ENCODE measurements around the gene RNF151.

Gene RNF151

GRCh38 chr16:1993731-1994131 lies 27.1 kb downstream of the RNF151 start:
- DNase-seq, result no peak

- no peak for DNase-seq
These were observed 31.1 kb downstream of the RNF151 start for GRCh38 chr16:1997494-1998359.

- no peak for DNase-seq
These were observed 31.7 kb downstream of the RNF151 start for GRCh38 chr16:1998360-1998835.

DNA sequence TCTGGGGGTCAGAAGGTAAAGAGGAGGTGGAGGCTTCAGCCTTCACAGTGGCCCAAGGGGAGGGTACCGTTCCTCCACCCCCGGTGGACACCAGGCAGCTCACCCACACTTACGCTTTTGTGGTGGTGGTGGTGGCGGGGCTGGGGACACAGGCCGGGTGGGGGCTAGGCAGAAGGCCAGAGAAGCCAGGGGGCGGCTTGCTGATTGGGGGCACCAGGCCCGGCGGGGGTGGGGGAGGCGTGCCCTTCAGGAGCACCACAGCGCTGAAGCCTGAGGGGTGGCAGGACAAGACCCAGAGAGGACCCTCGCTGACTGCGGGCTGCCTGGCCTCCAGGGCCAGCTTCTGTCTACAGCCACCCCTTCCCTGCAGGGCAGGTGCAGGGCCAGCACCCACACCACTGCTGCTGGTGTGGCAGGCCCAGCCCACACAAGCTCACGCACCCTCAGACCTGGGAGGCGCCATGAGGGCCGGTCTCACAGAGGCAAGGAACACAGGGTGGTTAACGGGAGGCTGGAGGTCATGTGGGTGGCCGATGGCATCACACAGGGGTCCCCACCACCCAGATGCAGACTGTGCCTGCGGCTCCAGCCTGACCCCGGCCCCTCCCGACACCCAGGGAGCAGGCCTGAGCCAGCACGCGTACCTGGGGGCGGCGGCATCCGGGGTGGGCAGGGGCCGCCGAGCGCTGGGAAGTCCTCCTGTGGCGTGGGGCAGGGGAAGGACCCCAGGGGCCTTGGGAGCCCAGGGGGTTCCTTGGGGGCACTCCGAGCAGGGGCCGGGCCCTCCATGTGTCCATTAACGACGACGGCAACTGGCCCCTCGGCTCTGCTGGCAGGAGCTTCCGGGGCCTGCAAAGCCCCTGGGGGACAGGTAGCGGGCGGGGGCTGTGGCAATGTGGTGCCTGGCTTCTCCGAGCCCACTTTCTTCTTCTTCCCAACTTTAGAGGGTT lies 32.5 kb downstream of the RNF151 start:
- DNase-seq, result no peak

DNA sequence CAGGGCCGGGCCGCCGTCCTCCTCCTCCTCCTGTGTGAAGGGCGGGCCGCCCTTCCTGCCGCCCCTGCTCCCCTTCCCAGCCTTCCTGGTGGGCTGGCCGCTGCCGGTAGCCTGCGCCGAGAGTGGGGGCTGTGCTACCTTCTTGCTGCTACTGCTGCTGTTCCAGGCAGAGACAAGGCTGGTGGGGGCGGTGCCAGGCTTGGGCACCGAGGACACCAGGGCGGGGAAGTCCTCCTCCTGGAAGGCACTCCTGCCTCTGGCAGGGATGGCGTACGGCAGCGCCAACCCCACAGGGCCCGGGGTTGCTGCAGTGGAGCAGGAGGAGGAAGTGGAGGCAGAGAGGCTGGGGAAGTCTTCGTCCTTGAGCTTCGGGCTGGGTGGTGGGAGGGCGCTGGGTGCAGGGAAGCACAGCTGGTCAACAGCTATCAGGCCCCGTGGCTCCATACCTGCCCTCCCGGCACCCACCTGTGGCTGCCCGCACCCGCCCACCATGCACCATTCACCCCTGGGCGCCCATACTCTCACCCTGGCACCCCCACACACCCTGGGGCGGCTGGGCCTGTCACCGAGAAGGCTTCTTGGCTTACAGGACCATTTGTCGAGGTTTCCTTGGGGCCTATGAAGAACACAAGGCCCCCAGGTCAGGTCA lies 33.3 kb downstream of the RNF151 start:
- no peak for DNase-seq

DNA sequence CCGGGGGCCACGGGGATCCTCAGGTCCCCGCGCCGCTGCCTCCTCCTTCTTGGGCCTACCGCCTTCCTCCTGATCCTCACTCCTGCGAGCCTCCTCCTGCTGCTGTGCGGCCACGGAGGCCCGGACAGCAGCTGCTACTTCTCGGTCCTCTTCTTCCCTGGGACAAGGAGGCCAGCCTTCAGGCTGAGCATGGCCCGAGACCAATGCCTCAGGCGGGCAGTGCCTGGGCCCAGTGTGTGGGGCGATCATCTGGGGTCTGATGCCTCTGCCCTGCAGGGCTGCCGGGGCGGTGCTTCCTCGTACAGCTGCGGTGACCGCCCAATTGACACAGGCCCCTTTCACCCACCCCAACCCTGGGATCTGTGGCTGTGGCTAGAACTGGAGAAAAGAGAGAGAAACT lies 34.4 kb downstream of the RNF151 start:
- DNase-seq, result no peak

DNA sequence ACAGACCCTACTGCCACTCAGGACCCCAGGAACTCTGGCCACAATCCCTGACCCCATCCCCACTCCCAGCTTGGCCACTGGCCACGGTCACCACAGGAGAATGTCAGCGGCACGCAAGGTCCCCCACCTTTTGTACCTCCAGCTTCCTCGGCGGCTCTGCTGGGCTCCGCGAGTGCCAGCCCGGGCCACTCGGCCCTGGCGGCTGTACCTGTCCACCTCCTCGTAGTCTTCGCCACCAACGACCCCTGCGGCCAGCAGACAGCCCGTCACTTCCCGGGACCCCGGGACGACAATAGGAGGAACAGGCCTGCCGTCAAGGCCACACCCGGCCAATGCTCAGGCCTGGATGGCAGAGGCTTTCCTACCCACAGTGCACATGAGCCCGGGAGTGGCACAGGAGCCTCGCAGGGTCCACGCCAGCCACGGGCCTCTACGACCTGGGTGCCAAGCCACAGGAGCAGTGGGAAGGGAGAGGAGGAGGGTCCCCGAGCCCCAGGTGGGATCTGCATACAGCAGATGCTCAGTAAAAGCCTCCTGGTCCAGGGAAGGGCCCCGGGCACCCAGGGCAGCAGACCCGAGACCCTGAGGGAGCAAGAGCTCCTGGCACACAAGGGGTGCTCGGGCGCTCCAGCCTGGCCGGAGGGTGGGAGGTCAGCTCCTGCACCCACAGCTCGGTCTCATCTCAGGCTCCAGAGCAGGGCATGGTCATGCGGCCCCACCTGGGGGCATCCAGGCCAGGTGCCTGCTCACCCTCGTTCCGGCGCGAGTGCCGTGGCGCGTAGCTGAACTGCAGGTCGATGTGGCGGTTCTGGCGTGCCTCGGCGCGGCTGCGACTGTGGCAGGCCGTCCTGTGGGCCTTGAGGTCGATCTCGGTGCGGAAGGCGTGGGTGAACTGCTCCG lies 35.0 kb downstream of the RNF151 start:
- DNase-seq, result no peak

DNA sequence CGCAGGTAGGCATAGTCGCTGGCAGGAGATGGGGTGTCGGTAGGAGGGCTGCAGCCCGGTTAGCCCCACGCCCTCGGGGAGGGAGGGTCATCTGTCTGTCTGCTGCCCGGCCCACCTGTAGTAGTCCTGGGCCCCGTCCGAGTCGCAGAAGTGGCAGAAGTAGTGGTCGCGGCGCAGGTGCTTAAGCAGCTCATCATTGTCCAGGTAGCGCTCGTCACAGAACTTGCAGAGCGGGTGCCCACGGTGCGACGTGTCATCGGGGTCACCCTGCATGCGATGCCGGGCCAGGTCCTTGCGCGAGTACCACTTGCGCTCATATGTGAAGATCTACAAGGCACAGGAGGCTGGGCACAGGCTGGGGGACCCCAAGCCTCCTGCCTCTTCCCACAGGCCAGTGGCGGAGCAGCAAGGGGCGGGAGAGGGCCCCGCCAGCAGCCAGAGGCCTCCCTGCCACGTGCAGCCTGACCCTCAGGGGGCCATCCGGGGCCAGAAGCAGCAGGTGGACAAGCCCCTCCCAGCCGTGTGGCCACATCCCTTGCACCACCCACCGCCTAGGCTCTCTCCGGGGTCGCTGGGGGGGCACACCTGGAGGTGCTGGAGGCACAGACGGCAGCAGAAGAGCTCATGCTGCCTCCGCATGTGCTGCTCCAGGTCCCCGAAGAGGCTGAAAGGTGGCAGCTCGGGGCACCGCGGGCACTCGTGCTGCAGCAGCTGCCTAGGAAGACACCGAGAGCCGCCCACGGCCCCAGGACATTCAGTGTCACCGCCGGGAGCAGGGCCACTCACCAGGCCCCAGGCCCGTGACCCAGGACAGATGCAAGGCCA lies 36.0 kb downstream of the RNF151 start:
- no peak for DNase-seq

GRCh38 chr16:2003231-2003826 lies 36.7 kb downstream of the RNF151 start:
- DNase-seq, result no peak

DNA sequence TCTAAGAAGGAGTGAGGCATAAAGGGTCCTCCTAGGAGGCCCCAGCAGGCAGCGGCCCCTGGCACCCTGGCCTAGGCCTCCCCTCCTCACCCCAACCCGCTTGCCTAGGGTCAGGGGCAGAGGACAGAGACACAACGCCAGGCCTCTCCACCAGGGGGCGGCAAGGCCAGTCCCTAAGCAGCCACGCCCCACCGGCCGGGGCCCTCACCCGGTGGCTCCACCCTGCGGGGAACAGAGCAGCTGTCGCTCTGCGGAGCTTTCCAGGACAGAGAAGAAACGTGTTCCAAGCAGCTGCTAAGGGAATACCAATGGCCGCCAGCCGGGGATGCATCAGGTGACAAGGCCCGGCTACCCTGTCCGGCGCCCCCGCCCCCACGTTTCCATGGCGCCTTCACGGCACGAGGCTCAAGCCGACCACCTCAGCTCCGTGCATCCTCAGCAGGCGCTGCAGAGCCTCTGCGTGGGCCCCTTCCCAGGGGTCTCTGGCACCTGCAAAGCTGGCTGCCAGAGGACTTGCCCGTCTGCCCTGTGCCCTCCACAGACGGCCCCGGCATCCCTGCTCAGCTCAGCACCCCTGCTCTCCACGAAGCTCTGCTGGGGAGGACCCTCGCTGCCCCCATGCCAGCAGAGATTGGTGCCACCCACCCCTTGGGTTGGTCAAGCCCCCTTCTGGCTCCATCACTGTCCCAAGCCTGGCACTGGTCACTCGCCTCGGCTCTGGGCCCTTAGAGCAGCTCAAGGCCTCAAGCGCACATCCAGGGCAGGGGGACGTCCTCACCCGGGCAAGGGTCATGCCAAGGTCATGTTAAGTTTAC lies 37.4 kb downstream of the RNF151 start:
- DNase-seq, result peak; percentile 64

DNA sequence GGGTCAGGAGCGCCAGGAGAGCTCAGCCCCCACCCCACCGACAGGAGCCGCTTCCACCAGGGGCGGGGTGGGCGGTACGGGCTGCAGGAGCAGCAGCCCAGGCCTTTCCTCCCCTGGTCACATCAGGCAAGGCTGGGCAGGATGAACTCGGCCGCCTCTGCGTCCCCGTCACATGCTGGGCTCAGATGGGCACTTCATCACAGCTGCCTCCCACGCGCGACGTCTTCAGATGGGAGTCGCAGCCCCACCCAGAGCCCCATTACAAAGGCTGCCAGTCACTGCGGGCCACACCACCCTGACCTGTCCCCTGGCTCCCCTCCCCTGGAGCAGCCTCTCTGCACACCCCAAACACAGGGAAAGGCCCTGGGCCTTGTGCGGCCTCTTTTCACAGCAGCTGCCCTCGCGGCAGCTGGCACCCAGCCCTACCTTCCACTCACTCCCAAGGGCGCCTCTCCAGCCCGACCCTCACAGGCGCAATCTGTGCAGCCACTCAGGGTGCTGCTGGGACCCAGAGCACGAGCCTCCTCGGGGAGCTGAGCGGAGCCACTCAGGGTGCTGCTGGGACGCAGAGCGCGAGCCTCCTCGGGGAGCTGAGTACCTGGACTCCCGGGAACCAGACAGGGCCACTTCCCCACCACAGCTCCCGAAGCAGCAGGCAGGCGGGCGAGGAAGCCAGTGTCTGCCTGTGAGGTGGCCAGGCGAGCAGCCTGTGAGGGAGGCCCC lies 38.3 kb downstream of the RNF151 start:
- no peak for DNase-seq

GRCh38 chr16:2005646-2006045 lies 39.0 kb downstream of the RNF151 start:
- no peak for DNase-seq

DNA sequence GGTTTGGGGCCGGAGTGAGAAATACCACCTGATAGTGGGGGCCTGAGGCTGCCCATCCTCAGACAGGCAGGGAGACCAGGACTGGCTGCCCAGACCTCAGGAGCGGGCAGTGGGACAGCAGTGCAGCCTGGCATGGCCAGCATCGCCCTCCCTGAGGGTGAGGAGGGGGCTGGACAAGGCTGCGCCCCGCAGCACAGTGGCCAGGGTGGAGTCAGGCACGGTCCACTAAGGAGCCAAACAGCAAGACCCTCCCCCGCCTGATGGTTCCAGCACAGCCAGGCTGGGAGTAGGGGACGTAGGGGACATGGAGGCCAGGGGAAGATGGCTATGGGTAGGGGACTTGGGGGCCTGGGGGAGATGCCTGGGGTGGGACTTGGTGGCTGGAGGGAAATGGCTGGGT lies 39.7 kb downstream of the RNF151 start:
- no peak for DNase-seq

GRCh38 chr16:2007081-2007836 lies 40.6 kb downstream of the RNF151 start:
- no peak for DNase-seq

DNA sequence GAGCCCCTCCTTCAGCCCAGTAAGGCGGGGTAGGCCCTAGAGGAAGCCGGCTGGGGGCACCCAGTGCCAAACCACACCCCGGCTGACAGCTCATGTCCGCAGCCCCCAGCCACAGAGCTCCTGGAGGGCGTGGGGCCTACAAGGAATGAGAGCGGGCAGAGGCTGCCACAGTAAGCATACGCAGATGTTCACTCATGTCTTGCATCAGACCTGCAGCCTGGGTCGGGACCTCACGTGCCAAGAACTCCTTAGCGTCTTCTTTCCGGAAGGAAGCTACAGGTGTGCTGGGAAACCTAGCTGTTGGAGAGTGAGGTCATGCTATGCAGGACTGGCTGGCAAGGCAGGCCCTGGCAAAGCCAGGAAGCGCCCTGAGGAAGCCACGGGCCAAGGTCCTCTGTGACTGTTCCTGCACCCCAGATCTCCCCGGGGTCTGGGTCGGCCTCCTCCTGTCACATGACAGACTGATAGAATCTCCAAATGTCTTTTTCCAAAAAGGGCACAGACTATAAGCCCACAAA lies 41.4 kb downstream of the RNF151 start:
- DNase-seq, result no peak

GRCh38 chr16:2008631-2009163 lies 42.0 kb downstream of the RNF151 start:
- DNase-seq, result no peak

DNA sequence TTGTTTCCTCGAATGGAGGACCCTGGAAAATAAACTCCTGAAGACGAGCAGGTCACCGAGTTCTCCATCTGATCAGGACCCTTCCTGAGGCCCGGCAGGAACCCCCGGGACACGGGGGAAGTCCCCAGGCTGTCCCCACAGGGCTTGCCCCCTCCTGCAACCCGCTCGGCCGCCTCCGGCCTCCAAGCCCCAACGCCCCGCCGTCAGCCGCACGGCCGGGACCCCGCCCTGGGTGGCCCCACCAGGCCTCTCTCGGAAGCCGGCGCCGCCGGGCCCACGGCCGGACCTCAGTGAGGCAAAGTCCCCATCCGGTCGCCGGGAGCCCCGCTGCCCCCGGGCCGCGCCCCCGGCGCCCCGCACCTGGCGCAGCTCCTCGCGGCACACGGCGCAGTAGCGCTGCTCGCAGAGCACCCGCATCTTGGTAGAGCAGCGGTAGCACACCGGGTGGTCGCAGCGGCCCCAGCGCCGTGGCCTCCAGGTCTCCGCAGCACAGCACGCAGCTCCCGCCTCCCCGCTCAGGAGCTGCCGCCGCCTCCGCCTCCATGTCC lies 42.6 kb downstream of the RNF151 start:
- DNase-seq, result no peak
